C4-2B (cell line): Measurements from ENCODE around the gene SLC25A17.

Experiments
- ZFX ChIP-seq: fragments of 450-650 bp; IDR thresholded peaks from 2 replicates; pipeline ENCODE4 v1.6.1; 2017
- TF ChIP-seq, protein P1 (sequence below): fragments of 450-650 bp; conservative IDR thresholded peaks from 2 replicates; pipeline ENCODE4 v1.5.1; 2017; ENCODE audit warnings: mild to moderate bottlenecking

DNA sequence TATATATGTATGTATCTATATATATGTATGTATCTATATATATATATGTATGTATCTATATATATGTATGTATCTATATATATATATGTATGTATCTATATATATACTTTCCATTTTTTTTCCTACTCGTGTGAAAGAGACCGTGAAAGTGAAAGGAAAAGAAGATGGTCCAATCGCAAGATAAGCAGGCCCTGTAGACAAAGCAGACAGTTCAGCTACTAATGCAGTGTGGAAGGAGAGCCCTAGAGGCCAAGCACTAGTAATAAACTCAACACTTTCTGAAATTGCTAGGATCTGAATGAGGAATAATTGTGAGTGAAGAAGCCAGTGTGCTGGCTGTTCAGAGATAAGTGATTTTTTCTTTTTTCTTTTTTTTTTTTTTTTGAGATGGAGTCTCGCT is 92.6 kb downstream of the SLC25A17 start:
- TF ChIP-seq, protein P1, sequence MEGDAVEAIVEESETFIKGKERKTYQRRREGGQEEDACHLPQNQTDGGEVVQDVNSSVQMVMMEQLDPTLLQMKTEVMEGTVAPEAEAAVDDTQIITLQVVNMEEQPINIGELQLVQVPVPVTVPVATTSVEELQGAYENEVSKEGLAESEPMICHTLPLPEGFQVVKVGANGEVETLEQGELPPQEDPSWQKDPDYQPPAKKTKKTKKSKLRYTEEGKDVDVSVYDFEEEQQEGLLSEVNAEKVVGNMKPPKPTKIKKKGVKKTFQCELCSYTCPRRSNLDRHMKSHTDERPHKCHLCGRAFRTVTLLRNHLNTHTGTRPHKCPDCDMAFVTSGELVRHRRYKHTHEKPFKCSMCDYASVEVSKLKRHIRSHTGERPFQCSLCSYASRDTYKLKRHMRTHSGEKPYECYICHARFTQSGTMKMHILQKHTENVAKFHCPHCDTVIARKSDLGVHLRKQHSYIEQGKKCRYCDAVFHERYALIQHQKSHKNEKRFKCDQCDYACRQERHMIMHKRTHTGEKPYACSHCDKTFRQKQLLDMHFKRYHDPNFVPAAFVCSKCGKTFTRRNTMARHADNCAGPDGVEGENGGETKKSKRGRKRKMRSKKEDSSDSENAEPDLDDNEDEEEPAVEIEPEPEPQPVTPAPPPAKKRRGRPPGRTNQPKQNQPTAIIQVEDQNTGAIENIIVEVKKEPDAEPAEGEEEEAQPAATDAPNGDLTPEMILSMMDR, result no peak
- no peak for TF ChIP-seq ZFX
